Uterus (tissue), 4 donors: ENCODE measurements around the gene EXOC4. TPM values are rescaled to one million over a fixed set of nuclear protein-coding genes. Genes with fewer than 3 reads are reported as not detected.

Experiments
- DNase-seq, 2 donors: peaks; one replicate each; pipeline ENCODE4 v3.0.0-alpha.2; 2019 to 2020
- H3K27ac ChIP-seq, 2 donors: fragments of 200-600 bp; sonication (generic); 1 replicate in 1 of 2; 2 replicates in 1 of 2; pipeline ENCODE4 v1.5.1; 2016 to 2018
- H3K27me3 ChIP-seq, 2 donors: fragments of 200-600 bp; sonication (generic); one replicate each; pipeline ENCODE4 v1.5.1; 2018 to 2019; ENCODE audit warnings: control low read depth in 1 of 2
- H3K36me3 ChIP-seq, 2 donors: fragments of 200-600 bp; sonication (generic); one replicate each; pipeline ENCODE4 v1.5.1; 2019; ENCODE audit warnings: control low read depth in 1 of 2
- H3K4me1 ChIP-seq, 2 donors: fragments of 200-600 bp; sonication (generic); one replicate each; pipeline ENCODE4 v1.5.1; 2018 to 2019; ENCODE audit warnings: control low read depth in 1 of 2
- H3K4me3 ChIP-seq, 2 donors: fragments of 200-600 bp; sonication (generic); 1 replicate in 1 of 2; 2 replicates in 1 of 2; pipeline ENCODE4 v1.5.1; 2018 to 2019; ENCODE audit warnings: mild to moderate bottlenecking in 1 of 2
- H3K9me3 ChIP-seq, 2 donors: fragments of 200-600 bp; sonication (generic); one replicate each; pipeline ENCODE4 v1.5.1; 2019; ENCODE audit warnings: control low read depth in 1 of 2
- POLR2A ChIP-seq, 2 donors: fragments of 450-650 bp; IDR thresholded peaks; one replicate each; pipeline ENCODE4 v1.6.1; 2016; ENCODE audit warnings: antibody characterized with exemption in 2 of 2, mild to moderate bottlenecking in 1 of 2, moderate library complexity in 1 of 2
- intact Hi-C: fragments of 100-400 bp; cut with DNase I; formaldehyde crosslinking; loops from one replicate; pipeline ENCODE4 v1.15.1; 2023; ENCODE audit warnings: low total_unique reads
- total RNA-seq, 4 donors: library from RNA; depleted of rRNA in 3 of 4; stranded (reverse); fragments of >200 nt in 3 of 4; gene quantifications; one replicate each; pipeline versions ENCODE4 v1.1.0 to v1.2.4, GENCODE V29; 2014 to 2023
- TF ChIP-seq, protein P1 (sequence below), 4 experiments: fragments of 200-600 bp in 2 of 4; fragments of 450-650 bp in 2 of 4; sonication (generic) in 2 of 4; IDR thresholded peaks; one replicate each; pipeline ENCODE4 v1.5.1; 2016 to 2019; ENCODE audit warnings: antibody characterized with exemption in 4 of 4, mild to moderate bottlenecking in 2 of 4, moderate library complexity in 1 of 4
- donor health status: DM: yes; HTN: yes; CAD: no.

EXOC4 gene
- total RNA-seq, 4 donors from 2014 or later, result 27.2 to 126 (median 65.4) TPM

DNA sequence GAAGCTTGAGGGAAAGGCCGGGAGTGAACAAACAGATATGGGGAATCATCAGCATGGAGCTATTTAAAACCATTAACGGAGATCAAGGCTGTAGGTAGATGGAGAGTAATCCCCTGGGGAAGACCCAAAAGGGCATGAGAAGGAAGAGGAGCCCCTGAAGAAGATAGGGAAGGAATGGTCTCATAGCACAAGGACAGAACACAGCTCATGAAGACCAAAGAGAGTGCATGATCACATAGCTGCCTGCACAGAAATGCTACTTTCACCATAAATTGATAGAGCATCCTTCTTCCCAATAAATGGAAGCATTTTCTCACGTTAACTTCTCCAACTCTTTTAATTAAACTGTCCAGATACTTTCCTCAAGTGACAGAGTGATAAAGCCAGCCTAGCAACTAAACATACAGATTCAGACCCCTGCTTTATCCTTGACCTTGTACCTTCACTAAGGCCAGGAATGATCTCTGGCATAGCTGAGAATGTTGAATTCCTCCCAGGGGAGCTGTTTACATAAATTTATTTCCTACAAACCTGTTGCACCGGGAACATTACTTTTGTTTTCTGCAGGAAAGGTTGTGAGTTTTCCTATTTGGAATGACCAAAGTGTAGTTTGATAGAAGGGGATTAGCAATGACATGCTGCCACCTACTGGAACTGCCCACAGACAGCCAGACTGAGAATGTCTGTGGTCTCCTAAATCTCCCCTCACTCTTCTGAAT, 763.5 kb downstream of the EXOC4 start:
- no peak for TF ChIP-seq POLR2A (IDR thresholded peaks at IDR 0.05)
- TF ChIP-seq, protein P1, sequence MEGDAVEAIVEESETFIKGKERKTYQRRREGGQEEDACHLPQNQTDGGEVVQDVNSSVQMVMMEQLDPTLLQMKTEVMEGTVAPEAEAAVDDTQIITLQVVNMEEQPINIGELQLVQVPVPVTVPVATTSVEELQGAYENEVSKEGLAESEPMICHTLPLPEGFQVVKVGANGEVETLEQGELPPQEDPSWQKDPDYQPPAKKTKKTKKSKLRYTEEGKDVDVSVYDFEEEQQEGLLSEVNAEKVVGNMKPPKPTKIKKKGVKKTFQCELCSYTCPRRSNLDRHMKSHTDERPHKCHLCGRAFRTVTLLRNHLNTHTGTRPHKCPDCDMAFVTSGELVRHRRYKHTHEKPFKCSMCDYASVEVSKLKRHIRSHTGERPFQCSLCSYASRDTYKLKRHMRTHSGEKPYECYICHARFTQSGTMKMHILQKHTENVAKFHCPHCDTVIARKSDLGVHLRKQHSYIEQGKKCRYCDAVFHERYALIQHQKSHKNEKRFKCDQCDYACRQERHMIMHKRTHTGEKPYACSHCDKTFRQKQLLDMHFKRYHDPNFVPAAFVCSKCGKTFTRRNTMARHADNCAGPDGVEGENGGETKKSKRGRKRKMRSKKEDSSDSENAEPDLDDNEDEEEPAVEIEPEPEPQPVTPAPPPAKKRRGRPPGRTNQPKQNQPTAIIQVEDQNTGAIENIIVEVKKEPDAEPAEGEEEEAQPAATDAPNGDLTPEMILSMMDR (IDR thresholded peaks at IDR 0.05), result peak; percentile 25 to 66 (median 52)
- Histone ChIP-seq H3K9me3 (no peaks in the 10 kb centered on the region), H3K4me3 (no peak overlapping the region), H3K27ac (no peak overlapping the region), H3K36me3 (no peaks in the 10 kb centered on the region), H3K4me1 (no peaks in the 10 kb centered on the region), H3K27me3 (no peaks in the 10 kb centered on the region)
- DNase-seq, result no peak
- intact Hi-C loops, result no loop called here

GRCh38 chr7:134016942-134017303, 764.0 kb downstream of the EXOC4 start:
- intact Hi-C loops, result no loop called here
- Histone ChIP-seq H3K27me3 (no peaks in the 10 kb centered on the region), H3K36me3 (no peaks in the 10 kb centered on the region), H3K9me3 (no peaks in the 10 kb centered on the region), H3K27ac (no peak overlapping the region), H3K4me3 (no peak overlapping the region), H3K4me1 (no peaks in the 10 kb centered on the region)
- DNase-seq, result no peak
- TF ChIP-seq, protein P1 (IDR thresholded peaks at IDR 0.05), result no peak
- no peak for TF ChIP-seq POLR2A (IDR thresholded peaks at IDR 0.05)

DNA sequence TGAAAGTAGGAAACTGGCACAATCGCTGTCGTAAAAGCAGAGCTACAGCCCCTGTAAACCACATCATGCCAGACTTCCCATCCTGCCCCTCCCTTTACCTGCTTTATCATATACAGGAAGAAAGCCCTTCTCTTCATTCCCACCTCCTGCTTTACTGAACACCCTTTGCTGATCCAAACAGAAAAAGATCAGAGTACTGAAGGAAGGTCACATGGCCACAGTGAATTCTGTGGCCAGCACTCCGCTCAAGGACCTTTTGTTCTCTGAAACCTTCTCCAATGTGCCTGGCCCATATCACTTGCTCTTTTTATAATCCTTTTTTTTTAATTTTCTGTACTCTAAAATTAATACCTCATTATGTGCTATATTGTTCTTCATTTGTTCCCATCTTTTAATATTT, 765.4 kb downstream of the EXOC4 start:
- TF ChIP-seq POLR2A (IDR thresholded peaks at IDR 0.05), result no peak
- TF ChIP-seq, protein P1 (IDR thresholded peaks at IDR 0.05), result no peak
- no peak for DNase-seq
- no peaks in the 10 kb centered on the region for H3K27me3 ChIP-seq
- H3K4me3 ChIP-seq, result no peak overlapping the region
- H3K27ac ChIP-seq, result no peak overlapping the region
- H3K36me3 ChIP-seq, result no peaks in the 10 kb centered on the region
- H3K4me1 ChIP-seq, result no peaks in the 10 kb centered on the region
- intact Hi-C loops, result no loop called here
- no peaks in the 10 kb centered on the region for H3K9me3 ChIP-seq

GRCh38 chr7:134019251-134019650, 766.4 kb downstream of the EXOC4 start:
- H3K9me3 ChIP-seq, result no peaks in the 10 kb centered on the region
- no peak overlapping the region for H3K27ac ChIP-seq
- H3K4me1 ChIP-seq, result no peaks in the 10 kb centered on the region
- H3K27me3 ChIP-seq, result no peaks in the 10 kb centered on the region
- no peak for DNase-seq
- H3K36me3 ChIP-seq, result no peaks in the 10 kb centered on the region
- intact Hi-C loops, result no loop called here
- no peak for TF ChIP-seq POLR2A (IDR thresholded peaks at IDR 0.05)
- TF ChIP-seq, protein P1 (IDR thresholded peaks at IDR 0.05), result no peak
- H3K4me3 ChIP-seq, result no peak overlapping the region

DNA sequence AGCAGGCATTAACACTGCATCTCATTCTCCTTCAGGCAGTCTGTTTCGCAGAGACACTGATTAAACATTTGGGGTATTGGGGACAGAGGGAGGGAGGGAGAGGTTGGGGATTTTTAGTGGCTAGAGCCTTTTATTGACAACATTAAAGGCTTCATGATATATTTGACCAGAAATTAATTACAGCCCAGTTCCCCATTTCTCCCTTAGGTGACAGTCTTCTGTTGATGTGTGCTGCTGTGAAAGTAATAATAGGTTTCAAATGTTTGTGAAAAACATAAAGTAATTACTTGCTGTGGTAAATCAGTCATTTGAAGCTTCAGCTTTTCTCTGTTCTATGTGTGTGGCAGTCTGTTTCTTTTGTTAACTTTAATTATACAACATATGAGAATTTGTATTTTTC, 769.0 kb downstream of the EXOC4 start:
- no peak for TF ChIP-seq POLR2A (IDR thresholded peaks at IDR 0.05)
- TF ChIP-seq, protein P1 (IDR thresholded peaks at IDR 0.05), result no peak
- DNase-seq, result no peak
- Histone ChIP-seq H3K27me3 (no peaks in the 10 kb centered on the region), H3K9me3 (no peaks in the 10 kb centered on the region), H3K27ac (no peak overlapping the region), H3K4me3 (no peak overlapping the region), H3K36me3 (no peaks in the 10 kb centered on the region), H3K4me1 (no peaks in the 10 kb centered on the region)
- intact Hi-C loops, result no loop called here
